GM19035 (cell line): Measurements from ENCODE around the gene BMPER.

ENCODE experiments used
- ATAC-seq: cut with Tn5 transposase; IDR thresholded peaks from one replicate; pipeline ENCODE4 v1.9.1; 2021; ENCODE audit not compliant: unreplicated experiment

Gene BMPER

GRCh38 chr7:34086981-34087380 is 181.6 kb downstream of the BMPER start:
- no peak for ATAC-seq

- ATAC-seq, result no peak
Observed at GRCh38 chr7:34087892-34088891, 182.9 kb downstream of the BMPER start.

GRCh38 chr7:34090816-34091215 is 185.5 kb downstream of the BMPER start:
- ATAC-seq, result no peak

GRCh38 chr7:34091321-34091917 is 186.1 kb downstream of the BMPER start:
- no peak for ATAC-seq

- no peak for ATAC-seq
Observed at GRCh38 chr7:34093276-34093675, 187.9 kb downstream of the BMPER start.

- no peak for ATAC-seq
Observed at GRCh38 chr7:34096198-34096651, 190.9 kb downstream of the BMPER start.

GRCh38 chr7:34096777-34097176 is 191.4 kb downstream of the BMPER start:
- no peak for ATAC-seq

GRCh38 chr7:34100661-34101060 is 195.3 kb downstream of the BMPER start:
- ATAC-seq, result no peak

- ATAC-seq, result no peak
Observed at GRCh38 chr7:34104115-34104514, 198.8 kb downstream of the BMPER start.

- no peak for ATAC-seq
Observed at GRCh38 chr7:34104992-34105391, 199.7 kb downstream of the BMPER start.

GRCh38 chr7:34107276-34107675 is 201.9 kb downstream of the BMPER start:
- no peak for ATAC-seq

- no peak for ATAC-seq
Observed at GRCh38 chr7:34108165-34108564, 202.8 kb downstream of the BMPER start.

- ATAC-seq, result no peak
Observed at GRCh38 chr7:34109936-34110780, 204.8 kb downstream of the BMPER start.

GRCh38 chr7:34111031-34111430 is 205.7 kb downstream of the BMPER start:
- no peak for ATAC-seq

- ATAC-seq, result no peak
Observed at GRCh38 chr7:34115503-34115902, 210.2 kb downstream of the BMPER start.

- no peak for ATAC-seq
Observed at GRCh38 chr7:34117573-34117972, 212.2 kb downstream of the BMPER start.

GRCh38 chr7:34121366-34121765 is 216.0 kb downstream of the BMPER start:
- no peak for ATAC-seq

- no peak for ATAC-seq
Observed at GRCh38 chr7:34123316-34123715, 218.0 kb downstream of the BMPER start.

- no peak for ATAC-seq
Observed at GRCh38 chr7:34124765-34125164, 219.4 kb downstream of the BMPER start.

- ATAC-seq, result no peak
Observed at GRCh38 chr7:34128762-34129161, 223.4 kb downstream of the BMPER start.
